PC-9 (cell line): ENCODE measurements around the gene CEP135.
"Not testable (repeated sequence)": the region's sequence is repeated elsewhere in the genome, so short reads cannot be mapped to it uniquely, and the experiment has no call there.

Source experiments
- EZH2 ChIP-seq: fragments of 200-600 bp; sonication (generic); IDR thresholded peaks from 2 replicates; pipeline ENCODE4 v1.8.0; 2017; ENCODE audit warnings: antibody characterized with exemption, low read depth
- TF ChIP-seq, protein P1 (sequence below): fragments of 200-600 bp; sonication (generic); conservative IDR thresholded peaks from 2 replicates; pipeline ENCODE4 v1.6.1; 2017; ENCODE audit warnings: mixed run types, antibody characterized with exemption, mild to moderate bottlenecking, moderate library complexity

- TF ChIP-seq, protein P1, sequence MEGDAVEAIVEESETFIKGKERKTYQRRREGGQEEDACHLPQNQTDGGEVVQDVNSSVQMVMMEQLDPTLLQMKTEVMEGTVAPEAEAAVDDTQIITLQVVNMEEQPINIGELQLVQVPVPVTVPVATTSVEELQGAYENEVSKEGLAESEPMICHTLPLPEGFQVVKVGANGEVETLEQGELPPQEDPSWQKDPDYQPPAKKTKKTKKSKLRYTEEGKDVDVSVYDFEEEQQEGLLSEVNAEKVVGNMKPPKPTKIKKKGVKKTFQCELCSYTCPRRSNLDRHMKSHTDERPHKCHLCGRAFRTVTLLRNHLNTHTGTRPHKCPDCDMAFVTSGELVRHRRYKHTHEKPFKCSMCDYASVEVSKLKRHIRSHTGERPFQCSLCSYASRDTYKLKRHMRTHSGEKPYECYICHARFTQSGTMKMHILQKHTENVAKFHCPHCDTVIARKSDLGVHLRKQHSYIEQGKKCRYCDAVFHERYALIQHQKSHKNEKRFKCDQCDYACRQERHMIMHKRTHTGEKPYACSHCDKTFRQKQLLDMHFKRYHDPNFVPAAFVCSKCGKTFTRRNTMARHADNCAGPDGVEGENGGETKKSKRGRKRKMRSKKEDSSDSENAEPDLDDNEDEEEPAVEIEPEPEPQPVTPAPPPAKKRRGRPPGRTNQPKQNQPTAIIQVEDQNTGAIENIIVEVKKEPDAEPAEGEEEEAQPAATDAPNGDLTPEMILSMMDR: not testable (repeated sequence)
- not testable (repeated sequence) for TF ChIP-seq EZH2
Observed at GRCh38 chr4:56072730-56073129, 124.0 kb downstream of the CEP135 start.
